Measurements from ENCODE around the gene GREM1. TPM values are rescaled to one million over a fixed set of nuclear protein-coding genes. Genes with fewer than 3 reads are reported as not detected.

The GREM1 gene
- total RNA-seq, 1 donor from 2014 or later, result 3.7 TPM

DNA sequence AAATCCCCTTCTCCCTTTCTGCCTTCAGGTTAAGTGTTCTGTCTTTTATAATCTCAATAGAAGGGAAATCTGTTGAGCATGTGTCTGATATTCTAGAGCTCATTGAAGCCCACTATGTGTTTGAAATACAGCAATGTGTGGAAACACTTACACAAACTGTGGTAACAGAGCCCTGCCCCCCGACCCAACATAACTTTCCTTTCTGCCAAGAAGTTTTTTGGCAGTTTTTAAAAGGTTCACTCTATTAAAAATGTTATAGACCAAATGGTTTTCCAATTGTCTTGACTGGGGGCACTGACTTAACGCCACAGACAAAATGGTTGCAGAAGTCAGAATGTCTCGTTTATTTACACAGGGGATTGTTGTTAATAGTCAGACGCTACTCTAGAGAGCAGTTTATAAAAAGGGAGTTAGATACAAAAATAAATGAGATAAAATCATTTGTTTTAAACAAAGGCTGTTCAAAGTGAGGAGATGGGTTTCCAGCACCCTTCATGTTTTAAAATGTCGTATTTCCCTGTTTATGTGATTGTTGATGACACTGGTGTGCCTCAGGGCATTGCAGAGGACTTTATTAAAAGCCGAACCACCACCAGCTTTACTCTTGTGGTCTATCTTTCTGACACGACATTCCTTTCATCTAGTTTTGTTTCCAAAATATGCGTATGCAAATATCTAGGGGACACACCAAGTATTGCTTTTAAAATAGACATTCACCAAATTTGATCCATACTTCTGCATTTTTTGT is 26.7 kb upstream of the GREM1 start:
- TF ChIP-seq, protein P1, sequence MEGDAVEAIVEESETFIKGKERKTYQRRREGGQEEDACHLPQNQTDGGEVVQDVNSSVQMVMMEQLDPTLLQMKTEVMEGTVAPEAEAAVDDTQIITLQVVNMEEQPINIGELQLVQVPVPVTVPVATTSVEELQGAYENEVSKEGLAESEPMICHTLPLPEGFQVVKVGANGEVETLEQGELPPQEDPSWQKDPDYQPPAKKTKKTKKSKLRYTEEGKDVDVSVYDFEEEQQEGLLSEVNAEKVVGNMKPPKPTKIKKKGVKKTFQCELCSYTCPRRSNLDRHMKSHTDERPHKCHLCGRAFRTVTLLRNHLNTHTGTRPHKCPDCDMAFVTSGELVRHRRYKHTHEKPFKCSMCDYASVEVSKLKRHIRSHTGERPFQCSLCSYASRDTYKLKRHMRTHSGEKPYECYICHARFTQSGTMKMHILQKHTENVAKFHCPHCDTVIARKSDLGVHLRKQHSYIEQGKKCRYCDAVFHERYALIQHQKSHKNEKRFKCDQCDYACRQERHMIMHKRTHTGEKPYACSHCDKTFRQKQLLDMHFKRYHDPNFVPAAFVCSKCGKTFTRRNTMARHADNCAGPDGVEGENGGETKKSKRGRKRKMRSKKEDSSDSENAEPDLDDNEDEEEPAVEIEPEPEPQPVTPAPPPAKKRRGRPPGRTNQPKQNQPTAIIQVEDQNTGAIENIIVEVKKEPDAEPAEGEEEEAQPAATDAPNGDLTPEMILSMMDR (IDR thresholded peaks at IDR 0.05; ENCODE audit: insufficient read depth, low read length, severe bottlenecking), result no peak
- FAIRE-seq (no peak), DNase-seq (ENCODE audit: low read depth) (no peak)
- H3K36me3 ChIP-seq (ENCODE audit: control insufficient read depth, insufficient read depth, low read length), result no peaks in the 10 kb centered on the region
- H3K27me3 ChIP-seq (ENCODE audit: control insufficient read depth, insufficient read depth, low read length), result no peaks in the 10 kb centered on the region
- no peak overlapping the region for H3K4me3 ChIP-seq (ENCODE audit: low read depth, low read length)

DNA sequence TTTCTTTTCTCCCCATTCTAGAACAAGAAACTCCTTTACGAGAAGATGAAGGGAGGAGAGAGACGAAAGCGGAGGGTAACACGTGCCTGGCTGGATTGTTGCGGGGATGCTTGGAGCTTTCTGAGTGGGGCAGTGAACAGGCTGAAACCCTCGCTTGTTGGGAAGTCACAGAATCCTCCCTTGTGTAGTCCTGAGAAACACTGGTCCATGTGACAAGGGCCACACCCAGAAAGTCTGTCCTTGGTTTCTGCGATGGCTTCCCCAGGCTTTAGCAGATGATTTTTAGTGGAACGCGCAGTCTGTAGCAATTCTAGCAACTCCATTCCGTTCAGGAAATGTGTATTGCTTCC is 26.1 kb upstream of the GREM1 start:
- no peaks in the 10 kb centered on the region for H3K36me3 ChIP-seq (ENCODE audit: control insufficient read depth, insufficient read depth, low read length)
- TF ChIP-seq, protein P1 (IDR thresholded peaks at IDR 0.05; ENCODE audit: insufficient read depth, low read length, severe bottlenecking), result no peak
- H3K27me3 ChIP-seq (ENCODE audit: control insufficient read depth, insufficient read depth, low read length), result no peaks in the 10 kb centered on the region
- FAIRE-seq, result no peak
- no peak overlapping the region for H3K4me3 ChIP-seq (ENCODE audit: low read depth, low read length)
- DNase-seq (ENCODE audit: low read depth), result no peak

DNA sequence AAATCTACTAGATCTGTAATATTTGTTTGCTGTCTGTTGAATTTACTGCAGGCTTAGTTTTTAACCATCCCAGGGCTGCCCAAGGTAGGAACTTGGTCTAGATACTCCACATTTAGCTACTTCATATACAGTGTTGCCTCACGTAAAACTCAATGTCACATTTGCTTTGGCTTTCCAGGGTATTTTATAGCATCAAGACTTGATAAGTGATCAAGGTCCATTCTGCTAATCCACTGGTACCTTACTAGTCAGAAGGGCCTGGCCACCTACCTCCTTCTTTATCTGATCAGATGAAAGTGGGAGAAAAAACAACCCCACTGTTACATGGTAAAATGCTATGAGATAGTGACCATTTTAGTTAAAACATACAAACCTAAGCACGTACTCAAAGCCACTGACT is 25.5 kb upstream of the GREM1 start:
- DNase-seq (ENCODE audit: low read depth) (no peak), FAIRE-seq (no peak)
- no peak overlapping the region for H3K4me3 ChIP-seq (ENCODE audit: low read depth, low read length)
- TF ChIP-seq, protein P1 (IDR thresholded peaks at IDR 0.05; ENCODE audit: insufficient read depth, low read length, severe bottlenecking), result no peak
- H3K36me3 ChIP-seq (ENCODE audit: control insufficient read depth, insufficient read depth, low read length), result no peaks in the 10 kb centered on the region
- H3K27me3 ChIP-seq (ENCODE audit: control insufficient read depth, insufficient read depth, low read length), result no peaks in the 10 kb centered on the region

DNA sequence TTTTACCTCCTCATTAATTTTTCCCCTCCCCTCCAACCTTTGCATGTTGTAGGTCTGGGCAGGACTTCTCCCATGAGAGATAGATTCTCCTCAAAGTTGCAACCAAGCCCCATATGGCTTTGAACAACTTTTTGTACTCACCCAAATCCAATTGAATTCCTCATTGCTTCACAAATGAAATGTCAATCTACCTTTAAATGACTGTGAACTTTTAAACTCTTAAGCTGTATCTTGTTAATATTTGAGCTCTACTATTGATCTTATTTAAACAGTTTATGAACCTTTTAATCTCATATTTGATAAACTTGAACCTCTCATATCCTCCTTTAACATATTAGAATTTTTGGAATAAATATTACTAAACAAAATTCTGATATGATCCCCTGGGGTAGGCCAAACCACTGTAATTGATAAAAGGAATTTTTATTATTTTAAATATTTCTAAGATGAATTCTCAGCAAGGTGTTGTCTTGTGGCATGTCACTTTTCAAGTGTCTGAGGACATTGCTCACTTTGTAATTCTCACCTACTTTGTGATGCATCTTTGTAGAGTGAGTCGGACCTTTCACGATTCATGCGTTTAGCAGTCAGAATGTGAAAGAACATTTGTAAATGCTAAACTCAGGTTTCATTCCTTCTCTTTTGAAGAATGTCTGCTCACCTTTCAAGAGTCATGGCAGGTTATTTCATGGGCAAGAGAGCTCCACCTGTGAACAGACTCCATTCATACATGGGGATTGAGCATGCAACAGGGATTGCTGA is 23.4 kb upstream of the GREM1 start:
- no peaks in the 10 kb centered on the region for H3K27me3 ChIP-seq (ENCODE audit: control insufficient read depth, insufficient read depth, low read length)
- no peak overlapping the region for H3K4me3 ChIP-seq (ENCODE audit: low read depth, low read length)
- TF ChIP-seq, protein P1 (IDR thresholded peaks at IDR 0.05; ENCODE audit: insufficient read depth, low read length, severe bottlenecking), result no peak
- H3K36me3 ChIP-seq (ENCODE audit: control insufficient read depth, insufficient read depth, low read length), result no peaks in the 10 kb centered on the region
- DNase-seq (ENCODE audit: low read depth), result peak; percentile 31
- no peak for FAIRE-seq

DNA sequence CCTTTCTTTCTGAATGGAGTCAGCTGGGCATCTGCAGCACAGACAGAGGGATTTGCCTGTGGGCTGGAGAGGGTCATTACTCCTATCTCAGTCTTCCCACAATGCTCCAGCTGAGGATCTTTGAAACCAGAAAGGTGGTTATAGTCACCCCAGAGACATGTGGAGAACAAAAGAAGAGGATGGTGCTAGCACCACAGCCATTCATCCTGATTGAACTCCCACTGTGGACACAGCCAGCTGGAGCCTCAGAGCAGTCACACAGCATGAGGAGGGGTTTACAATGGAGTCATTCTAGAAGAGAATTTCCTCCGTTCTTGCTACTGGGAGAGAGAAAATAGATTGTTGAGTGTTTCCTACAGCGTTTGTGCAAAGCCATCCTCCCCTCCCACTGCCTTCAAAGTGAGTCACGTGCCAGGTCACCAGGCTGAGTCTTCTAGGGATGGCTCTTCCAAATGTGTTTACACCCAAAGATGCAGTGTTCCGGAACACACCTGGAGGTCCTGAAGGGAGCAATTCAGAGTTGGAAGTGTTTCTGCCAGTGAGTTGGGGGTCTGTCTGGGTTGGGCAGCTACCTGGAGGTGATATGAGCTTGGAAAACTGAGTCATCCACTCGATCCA is 18.9 kb upstream of the GREM1 start:
- TF ChIP-seq, protein P1 (IDR thresholded peaks at IDR 0.05; ENCODE audit: insufficient read depth, low read length, severe bottlenecking), result no peak
- H3K27me3 ChIP-seq (ENCODE audit: control insufficient read depth, insufficient read depth, low read length), result no peaks in the 10 kb centered on the region
- no peaks in the 10 kb centered on the region for H3K36me3 ChIP-seq (ENCODE audit: control insufficient read depth, insufficient read depth, low read length)
- FAIRE-seq (no peak), DNase-seq (ENCODE audit: low read depth) (no peak)
- no peak overlapping the region for H3K4me3 ChIP-seq (ENCODE audit: low read depth, low read length)
